ENCODE results near the gene WNT7B.

The WNT7B gene

GRCh38 chr22:45927059-45927458, 49.9 kb downstream of the WNT7B start:
- FAIRE-seq (no peak), DNase-seq (ENCODE audit: insufficient read length, low spot score) (no peak)
- TF ChIP-seq CTCF (IDR thresholded peaks at IDR 0.05; ENCODE audit: insufficient read depth, missing control alignments) = no peak

GRCh38 chr22:45926433-45926832, 50.5 kb downstream of the WNT7B start:
- TF ChIP-seq CTCF (IDR thresholded peaks at IDR 0.05; ENCODE audit: insufficient read depth, missing control alignments) = no peak
- no peak for FAIRE-seq
- no peak for DNase-seq (ENCODE audit: insufficient read length, low spot score)

GRCh38 chr22:45925811-45926351, 51.1 kb downstream of the WNT7B start:
- FAIRE-seq (no peak), DNase-seq (ENCODE audit: insufficient read length, low spot score) (no peak)
- TF ChIP-seq CTCF (IDR thresholded peaks at IDR 0.05; ENCODE audit: insufficient read depth, missing control alignments) = no peak

DNA sequence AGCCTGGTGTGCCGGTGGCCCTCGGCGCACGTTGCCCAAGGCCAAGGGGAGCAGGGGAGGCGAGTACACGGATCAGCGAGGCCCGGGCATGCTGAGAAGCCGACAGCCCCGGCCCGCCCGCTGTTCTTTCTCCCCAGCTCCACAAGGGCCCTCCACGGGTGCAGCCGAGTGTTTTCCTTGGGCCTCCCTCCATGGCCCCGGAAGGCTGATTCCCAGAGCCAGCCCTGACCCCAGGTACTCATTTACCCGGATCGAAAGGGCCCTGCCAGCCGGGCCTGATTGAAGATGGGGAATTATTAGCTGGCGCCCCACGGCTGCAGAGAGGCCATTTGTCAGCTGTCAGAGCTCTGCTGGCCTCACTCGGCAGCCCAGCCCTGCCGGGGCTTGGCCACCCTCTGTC, 53.1 kb downstream of the WNT7B start:
- no peak for TF ChIP-seq CTCF (IDR thresholded peaks at IDR 0.05; ENCODE audit: insufficient read depth, missing control alignments)
- DNase-seq (ENCODE audit: insufficient read length, low spot score) (no peak), FAIRE-seq (no peak)

DNA sequence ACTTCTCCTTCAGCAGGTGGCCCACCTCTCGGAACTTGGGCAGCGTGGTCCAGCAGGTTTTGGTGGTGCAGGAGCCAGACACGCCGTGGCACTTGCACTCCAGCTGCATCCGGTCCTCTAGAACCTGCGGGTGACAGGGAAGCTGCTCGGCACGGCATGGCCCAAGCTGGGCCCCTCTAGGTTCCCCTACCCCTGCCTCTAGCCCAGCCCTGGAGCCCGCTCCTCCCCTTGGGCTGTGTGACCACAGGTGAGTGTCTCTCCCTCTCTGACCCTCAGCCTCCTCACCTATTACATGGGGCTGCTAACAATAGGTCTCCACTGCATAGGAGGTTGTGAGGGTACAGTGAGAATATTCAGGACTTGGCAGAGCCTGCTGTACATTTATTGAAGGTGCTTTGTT, 53.8 kb downstream of the WNT7B start:
- DNase-seq (ENCODE audit: insufficient read length, low spot score) (no peak), FAIRE-seq (no peak)
- no peak for TF ChIP-seq CTCF (IDR thresholded peaks at IDR 0.05; ENCODE audit: insufficient read depth, missing control alignments)

- FAIRE-seq (no peak), DNase-seq (ENCODE audit: insufficient read length, low spot score) (no peak)
- TF ChIP-seq CTCF (IDR thresholded peaks at IDR 0.05; ENCODE audit: insufficient read depth, missing control alignments) = no peak
These were observed 54.3 kb downstream of the WNT7B start for GRCh38 chr22:45922661-45923060.

GRCh38 chr22:45922256-45922655, 54.7 kb downstream of the WNT7B start:
- DNase-seq (ENCODE audit: insufficient read length, low spot score) (no peak), FAIRE-seq (no peak)
- no peak for TF ChIP-seq CTCF (IDR thresholded peaks at IDR 0.05; ENCODE audit: insufficient read depth, missing control alignments)
